ENCODE data around the gene CDCA3. TPM values are rescaled to one million over a fixed set of nuclear protein-coding genes. Genes with fewer than 3 reads are reported as not detected.

CDCA3 gene
- total and polyA plus RNA-seq, 2 of the 13 experiments (the other 11 are each of a cell fraction or from before 2014, with no cell fraction given), result 32.7 to 56.5 TPM

GRCh38 chr12:6867413-6868210, 16.5 kb upstream of the CDCA3 start, which contains the start of gene TPI1 (continued):
- TF ChIP-seq AHDC1 (CRISPR knock-in tag; IDR thresholded peaks at IDR 0.05; ENCODE audit: borderline replicate concordance) (no peak), TEAD2 (CRISPR knock-in tag; IDR thresholded peaks at IDR 0.05) (no peak), JDP2 (CRISPR knock-in tag; IDR thresholded peaks at IDR 0.05; ENCODE audit: borderline replicate concordance) (no peak), E2F1 (CRISPR knock-in tag; IDR thresholded peaks at IDR 0.05) (no peak), ZKSCAN1 (IDR thresholded peaks at IDR 0.05; ENCODE audit: low read length) (no peak), MAX (IDR thresholded peaks at IDR 0.05) (peak; percentile 77), RARA (CRISPR knock-in tag; IDR thresholded peaks at IDR 0.05) (no peak; the same call in 1 of the 2 replicates), NCOA2 (CRISPR knock-in tag; IDR thresholded peaks at IDR 0.05) (peak; percentile 45; the same call in 1 of the 2 replicates), POLR2AphosphoS2 (IDR thresholded peaks at IDR 0.05; ENCODE audit: low read depth, low read length) (no peak), ZNF383 (CRISPR knock-in tag; IDR thresholded peaks at IDR 0.05; ENCODE audit: borderline replicate concordance) (no peak), JUN (CRISPR knock-in tag; IDR thresholded peaks at IDR 0.05) (no peak), ZEB1 (IDR thresholded peaks at IDR 0.05; ENCODE audit: insufficient replicate concordance, low read depth) (no peak), POLR2AphosphoS5 (IDR thresholded peaks at IDR 0.05; ENCODE audit: low read depth, low read length) (peak; percentile 99), POGK (CRISPR knock-in tag; conservative IDR thresholded peaks at IDR 0.05) (peak; percentile 78), ZUFSP (CRISPR knock-in tag; IDR thresholded peaks at IDR 0.05; ENCODE audit: borderline replicate concordance) (no peak), KAT2B (IDR thresholded peaks at IDR 0.05; ENCODE audit: borderline replicate concordance, low read depth, low read length) (no peak), MAFG (CRISPR knock-in tag; IDR thresholded peaks at IDR 0.05) (no peak), KMT2A (CRISPR knock-in tag; IDR thresholded peaks at IDR 0.05) (no peak), PHF5A (CRISPR knock-in tag; IDR thresholded peaks at IDR 0.05; ENCODE audit: low read depth, unreplicated experiment) (no peak), U2AF2 (IDR thresholded peaks at IDR 0.05; ENCODE audit: low read depth, low read length) (no peak)

All from HepG2 (cell line).